A549 (cell line): ENCODE measurements around the gene SYAP1. TPM values are rescaled to one million over a fixed set of nuclear protein-coding genes. Genes with fewer than 3 reads are reported as not detected.

ENCODE experiments used
- ATAC-seq, 2 experiments: fragments of 200-7000 bp in 1 of 2; fragments of >200 bp in 1 of 2; cut with Nextera tagmentation in 1 of 2; cut with Tn5 transposase in 1 of 2; 3 replicates each; pipeline versions ENCODE4 v1.8.0 to v1.9.1; 2018 to 2020; ENCODE audit warnings: mild to moderate bottlenecking in 1 of 2, moderate library complexity in 1 of 2
- CTCF ChIA-PET: fragments of 300-600 bp; sonication (Branson Sonifier 250); formaldehyde crosslinking; extraction: SDS; loops from one replicate; lab custom pipeline; 2021; ENCODE audit warnings: antibody characterized with exemption, inconsistent platforms; lab: Yijun Ruan, JAX
- POLR2A ChIA-PET: fragments of 350-600 bp; formaldehyde crosslinking; extraction: SDS; loops from one replicate; lab custom pipeline; 2021; ENCODE audit warnings: antibody characterized with exemption, inconsistent platforms; lab: Yijun Ruan, JAX
- DNase-seq, 2 experiments: peaks; one replicate each; pipeline versions ENCODE4 v3.0.0 to v3.0.0-alpha.2; 2011 to 2016; ENCODE audit warnings: low read depth in 1 of 2, low spot score in 1 of 2
- FAIRE-seq: peaks from 2 replicates; lab custom pipeline; 2011; peaks lifted over from hg19 to GRCh38; lab: Jason Lieb, UNC
- H3K27ac ChIP-seq, 2 experiments: fragments of >200 bp; sonication (Bioruptor Twin); formaldehyde crosslinking; 3 replicates each; pipeline ENCODE4 v1.5.1; 2016 to 2017
- H3K4me1 ChIP-seq: fragments of >200 bp; sonication (Bioruptor Twin); formaldehyde crosslinking; 3 replicates; pipeline ENCODE4 v1.6.1; 2016
- H3K4me2 ChIP-seq: fragments of >200 bp; sonication (Bioruptor Twin); formaldehyde crosslinking; 3 replicates; pipeline ENCODE4 v1.6.1; 2016
- H3K4me3 ChIP-seq: fragments of >200 bp; sonication (Bioruptor Twin); formaldehyde crosslinking; 3 replicates; pipeline ENCODE4 v1.5.1; 2016
- H3K9me3 ChIP-seq: fragments of >200 bp; sonication (Bioruptor Twin); formaldehyde crosslinking; 3 replicates; pipeline ENCODE4 v1.6.1; 2016
- CBX8 ChIP-seq: fragments of 200-600 bp; sonication (generic); IDR thresholded peaks from 2 replicates; pipeline ENCODE4 v1.6.1; 2016
- CEBPB ChIP-seq, 2 experiments: fragments of >200 bp in 1 of 2; sonication (Bioruptor Twin) in 1 of 2; formaldehyde crosslinking in 1 of 2; IDR thresholded peaks; 2 replicates each; pipeline ENCODE4 v1.6.1; 2012 to 2016
- EHMT2 ChIP-seq: fragments of 200-600 bp; sonication (generic); IDR thresholded peaks from 2 replicates; pipeline ENCODE4 v1.6.1; 2016; ENCODE audit warnings: antibody characterized with exemption, low read depth, mild to moderate bottlenecking, moderate library complexity
- ESRRA ChIP-seq: fragments of 150-350 bp; IDR thresholded peaks from 2 replicates; pipeline ENCODE4 v1.6.1; 2014; ENCODE audit warnings: mild to moderate bottlenecking, low read length, borderline replicate concordance
- GATA3 ChIP-seq: IDR thresholded peaks from 2 replicates; pipeline ENCODE4 v1.6.1; 2012; ENCODE audit warnings: borderline replicate concordance
- HOXB5 ChIP-seq: fragments of 250-450 bp; sonication (Bioruptor Pico); IDR thresholded peaks from 2 replicates; pipeline ENCODE4 v1.5.0; 2020; ENCODE audit warnings: mild to moderate bottlenecking, moderate library complexity
- NFE2L2 ChIP-seq: fragments of 150-350 bp; conservative IDR thresholded peaks from 2 replicates; pipeline ENCODE4 v1.6.1; 2014; ENCODE audit warnings: low read length
- RCOR1 ChIP-seq: fragments of 150-350 bp; IDR thresholded peaks from 2 replicates; pipeline ENCODE4 v1.6.1; 2014; ENCODE audit warnings: antibody characterized with exemption, low read length, low read depth
- SREBF2 ChIP-seq: fragments of 450-650 bp; IDR thresholded peaks from 2 replicates; pipeline ENCODE4 v1.6.1; 2014; ENCODE audit warnings: mild to moderate bottlenecking, moderate library complexity
- TFCP2L1 ChIP-seq: fragments of 250-450 bp; sonication (Bioruptor Pico); IDR thresholded peaks from 2 replicates; pipeline ENCODE4 v1.5.0; 2021; ENCODE audit warnings: mild to moderate bottlenecking
- ZFP36 ChIP-seq: fragments of 450-650 bp; IDR thresholded peaks from 2 replicates; pipeline ENCODE4 v1.6.1; 2014; ENCODE audit warnings: borderline replicate concordance; ENCODE audit not compliant: partially characterized antibody
- ZNF302 ChIP-seq: fragments of 250-450 bp; sonication (Bioruptor Pico); IDR thresholded peaks from 2 replicates; pipeline ENCODE4 v1.9.0; 2021; ENCODE audit warnings: inconsistent platforms, mild to moderate bottlenecking, moderate library complexity
- ZSCAN20 ChIP-seq: fragments of 250-450 bp; sonication (Bioruptor Pico); IDR thresholded peaks from 2 replicates; pipeline ENCODE4 v1.8.0; 2022; ENCODE audit warnings: mild to moderate bottlenecking, moderate library complexity
- WGBS: methylation state at CpG from one replicate; pipeline ENCODE4 v1.1.6; 2017; ENCODE audit errors: missing lambda C conversion rate; 5-methylcytosine and 5-hydroxymethylcytosine counted together
- polyA plus RNA-seq, 4 experiments: library from polyadenylated mRNA; depleted of rRNA in 3 of 4; stranded (reverse); fragments of >200 nt; fragmentation: RNase III in 1 of 4; extraction: RNeasy Plus Mini Kit Qiagen cat#74134 plus additional on column Dnase treatment in 1 of 4; gene quantifications; 2 replicates in 3 of 4; 3 replicates in 1 of 4; pipeline ENCODE4 v1.2.3, GENCODE V29; 2011 to 2017
- TF ChIP-seq, protein P1 (sequence below): IDR thresholded peaks from 2 replicates; pipeline ENCODE4 v1.6.1; 2012; ENCODE audit warnings: low read depth, borderline replicate concordance
- TF ChIP-seq, protein P2 (sequence below): fragments of >200 bp; sonication (Bioruptor Twin); formaldehyde crosslinking; IDR thresholded peaks from 3 replicates; pipeline ENCODE4 v1.6.1; 2016
- TF ChIP-seq, protein P3 (sequence below): fragments of 200-600 bp; sonication (generic); IDR thresholded peaks from 2 replicates; pipeline ENCODE4 v1.6.1; 2016; ENCODE audit warnings: antibody characterized with exemption, mild to moderate bottlenecking, moderate library complexity
- TF ChIP-seq, protein P4 (sequence below): fragments of >200 bp; sonication (Bioruptor Twin); formaldehyde crosslinking; IDR thresholded peaks from 3 replicates; pipeline ENCODE4 v1.5.1; 2016
- TF ChIP-seq, protein P5 (sequence below): fragments of 150-350 bp; IDR thresholded peaks from 2 replicates; pipeline ENCODE4 v1.6.1; 2014; ENCODE audit warnings: low read depth, mild to moderate bottlenecking, low read length
- TF ChIP-seq, protein P6 (sequence below): IDR thresholded peaks from 2 replicates; pipeline ENCODE4 v1.6.1; 2012
- TF ChIP-seq, protein P7 (sequence below): fragments of 250-450 bp; sonication (Bioruptor Pico); IDR thresholded peaks from 2 replicates; pipeline ENCODE4 v1.5.0; 2020; ENCODE audit warnings: low read depth, mild to moderate bottlenecking, moderate library complexity

The SYAP1 gene
- polyA plus RNA-seq, 2 of the 4 experiments (the other 2 are of a cell fraction) = 18.9 to 20.9 TPM

DNA sequence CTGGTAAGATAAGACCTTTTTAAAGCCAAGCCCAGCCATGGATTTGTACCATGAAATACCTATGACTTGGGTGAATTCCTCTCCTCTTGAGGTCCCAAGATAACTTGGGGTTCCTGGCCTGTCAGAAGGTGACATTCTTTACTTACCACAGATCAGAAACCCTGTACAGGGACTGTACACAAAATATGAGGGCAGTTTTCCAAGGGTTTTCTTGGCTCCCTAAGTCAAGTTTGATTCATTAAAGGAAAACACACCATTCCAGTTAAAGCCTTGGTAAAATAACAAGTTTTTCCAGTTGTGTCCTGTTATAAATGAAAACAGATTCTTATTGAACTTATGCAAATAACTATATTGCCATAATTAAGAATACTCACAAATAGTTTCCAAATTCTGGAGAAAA is 8.2 kb downstream of the SYAP1 start (continued):
- TF ChIP-seq, protein P1, sequence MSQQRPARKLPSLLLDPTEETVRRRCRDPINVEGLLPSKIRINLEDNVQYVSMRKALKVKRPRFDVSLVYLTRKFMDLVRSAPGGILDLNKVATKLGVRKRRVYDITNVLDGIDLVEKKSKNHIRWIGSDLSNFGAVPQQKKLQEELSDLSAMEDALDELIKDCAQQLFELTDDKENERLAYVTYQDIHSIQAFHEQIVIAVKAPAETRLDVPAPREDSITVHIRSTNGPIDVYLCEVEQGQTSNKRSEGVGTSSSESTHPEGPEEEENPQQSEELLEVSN = no peak
- no peak for TF ChIP-seq NFE2L2
- TF ChIP-seq, protein P2, sequence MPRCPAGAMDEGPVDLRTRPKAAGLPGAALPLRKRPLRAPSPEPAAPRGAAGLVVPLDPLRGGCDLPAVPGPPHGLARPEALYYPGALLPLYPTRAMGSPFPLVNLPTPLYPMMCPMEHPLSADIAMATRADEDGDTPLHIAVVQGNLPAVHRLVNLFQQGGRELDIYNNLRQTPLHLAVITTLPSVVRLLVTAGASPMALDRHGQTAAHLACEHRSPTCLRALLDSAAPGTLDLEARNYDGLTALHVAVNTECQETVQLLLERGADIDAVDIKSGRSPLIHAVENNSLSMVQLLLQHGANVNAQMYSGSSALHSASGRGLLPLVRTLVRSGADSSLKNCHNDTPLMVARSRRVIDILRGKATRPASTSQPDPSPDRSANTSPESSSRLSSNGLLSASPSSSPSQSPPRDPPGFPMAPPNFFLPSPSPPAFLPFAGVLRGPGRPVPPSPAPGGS = no peak
- no peak for TF ChIP-seq TFCP2L1 (CRISPR knock-in tag)

DNA sequence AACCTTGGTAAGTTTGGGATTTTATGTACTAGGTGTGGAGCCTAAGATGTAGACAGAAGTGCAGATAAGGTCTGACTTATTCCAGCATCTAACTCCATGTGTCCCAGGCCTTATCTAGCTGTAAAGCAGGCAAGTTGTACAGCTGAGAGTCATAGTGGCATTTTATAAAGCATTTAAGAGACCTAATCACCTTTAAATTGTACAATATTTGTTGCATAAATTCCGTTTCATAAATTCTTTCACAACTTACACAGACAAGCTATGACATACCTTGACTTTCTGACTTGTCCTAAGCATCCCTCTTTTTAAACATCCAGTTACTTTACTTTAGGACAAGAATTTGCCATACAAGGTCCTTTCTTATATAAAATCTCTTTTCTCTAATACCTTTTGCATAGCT is 11.0 kb downstream of the SYAP1 start:
- no peak for ATAC-seq
- peak; percentile 63 for FAIRE-seq
- WGBS = 97% methylated on average over 1 of the region's 1 CpG
- H3K4me3 ChIP-seq = no peak overlapping the region
- ChIA-PET CTCF (no interaction called here), POLR2A (interaction anchor here (2.4 kb wide), 1 partner anchor 11 kb away, joined by 7 read pairs; the partner anchor contains the start of gene SYAP1)
- no peak overlapping the region for H3K27ac ChIP-seq
- peaks cover 15% of the 10 kb centered on the region for H3K4me1 ChIP-seq
- H3K9me3 ChIP-seq = no peaks in the 10 kb centered on the region
- no peak overlapping the region for H3K4me2 ChIP-seq
- no peak for DNase-seq
- TF ChIP-seq ZFP36 (no peak), SREBF2 (no peak)
- TF ChIP-seq, protein P3, sequence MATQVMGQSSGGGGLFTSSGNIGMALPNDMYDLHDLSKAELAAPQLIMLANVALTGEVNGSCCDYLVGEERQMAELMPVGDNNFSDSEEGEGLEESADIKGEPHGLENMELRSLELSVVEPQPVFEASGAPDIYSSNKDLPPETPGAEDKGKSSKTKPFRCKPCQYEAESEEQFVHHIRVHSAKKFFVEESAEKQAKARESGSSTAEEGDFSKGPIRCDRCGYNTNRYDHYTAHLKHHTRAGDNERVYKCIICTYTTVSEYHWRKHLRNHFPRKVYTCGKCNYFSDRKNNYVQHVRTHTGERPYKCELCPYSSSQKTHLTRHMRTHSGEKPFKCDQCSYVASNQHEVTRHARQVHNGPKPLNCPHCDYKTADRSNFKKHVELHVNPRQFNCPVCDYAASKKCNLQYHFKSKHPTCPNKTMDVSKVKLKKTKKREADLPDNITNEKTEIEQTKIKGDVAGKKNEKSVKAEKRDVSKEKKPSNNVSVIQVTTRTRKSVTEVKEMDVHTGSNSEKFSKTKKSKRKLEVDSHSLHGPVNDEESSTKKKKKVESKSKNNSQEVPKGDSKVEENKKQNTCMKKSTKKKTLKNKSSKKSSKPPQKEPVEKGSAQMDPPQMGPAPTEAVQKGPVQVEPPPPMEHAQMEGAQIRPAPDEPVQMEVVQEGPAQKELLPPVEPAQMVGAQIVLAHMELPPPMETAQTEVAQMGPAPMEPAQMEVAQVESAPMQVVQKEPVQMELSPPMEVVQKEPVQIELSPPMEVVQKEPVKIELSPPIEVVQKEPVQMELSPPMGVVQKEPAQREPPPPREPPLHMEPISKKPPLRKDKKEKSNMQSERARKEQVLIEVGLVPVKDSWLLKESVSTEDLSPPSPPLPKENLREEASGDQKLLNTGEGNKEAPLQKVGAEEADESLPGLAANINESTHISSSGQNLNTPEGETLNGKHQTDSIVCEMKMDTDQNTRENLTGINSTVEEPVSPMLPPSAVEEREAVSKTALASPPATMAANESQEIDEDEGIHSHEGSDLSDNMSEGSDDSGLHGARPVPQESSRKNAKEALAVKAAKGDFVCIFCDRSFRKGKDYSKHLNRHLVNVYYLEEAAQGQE = no peak
- TF ChIP-seq, protein P4, sequence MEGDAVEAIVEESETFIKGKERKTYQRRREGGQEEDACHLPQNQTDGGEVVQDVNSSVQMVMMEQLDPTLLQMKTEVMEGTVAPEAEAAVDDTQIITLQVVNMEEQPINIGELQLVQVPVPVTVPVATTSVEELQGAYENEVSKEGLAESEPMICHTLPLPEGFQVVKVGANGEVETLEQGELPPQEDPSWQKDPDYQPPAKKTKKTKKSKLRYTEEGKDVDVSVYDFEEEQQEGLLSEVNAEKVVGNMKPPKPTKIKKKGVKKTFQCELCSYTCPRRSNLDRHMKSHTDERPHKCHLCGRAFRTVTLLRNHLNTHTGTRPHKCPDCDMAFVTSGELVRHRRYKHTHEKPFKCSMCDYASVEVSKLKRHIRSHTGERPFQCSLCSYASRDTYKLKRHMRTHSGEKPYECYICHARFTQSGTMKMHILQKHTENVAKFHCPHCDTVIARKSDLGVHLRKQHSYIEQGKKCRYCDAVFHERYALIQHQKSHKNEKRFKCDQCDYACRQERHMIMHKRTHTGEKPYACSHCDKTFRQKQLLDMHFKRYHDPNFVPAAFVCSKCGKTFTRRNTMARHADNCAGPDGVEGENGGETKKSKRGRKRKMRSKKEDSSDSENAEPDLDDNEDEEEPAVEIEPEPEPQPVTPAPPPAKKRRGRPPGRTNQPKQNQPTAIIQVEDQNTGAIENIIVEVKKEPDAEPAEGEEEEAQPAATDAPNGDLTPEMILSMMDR = no peak

DNA sequence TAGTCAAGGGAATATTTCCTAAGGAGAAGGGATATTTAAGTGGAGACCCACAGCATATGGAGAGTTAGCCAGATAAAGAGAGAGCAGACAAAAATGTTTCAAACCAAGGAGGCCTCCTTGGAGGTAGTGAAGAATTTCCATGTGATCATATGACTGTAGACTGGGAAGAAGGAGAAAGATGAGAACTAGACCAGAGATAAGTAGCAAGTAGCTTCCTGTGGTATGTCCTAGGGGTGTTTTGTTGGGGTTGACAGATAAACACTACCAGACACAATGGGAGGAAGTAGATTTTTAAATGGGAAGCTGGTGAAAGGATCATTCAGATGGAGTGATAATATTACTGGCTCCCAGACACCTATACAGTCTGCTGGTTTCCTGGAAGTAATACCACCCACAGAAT is 13.6 kb downstream of the SYAP1 start:
- POLR2A ChIA-PET = interaction anchor here (0.8 kb wide), 1 partner anchor 14 kb away, joined by 3 read pairs; the partner anchor contains the start of gene SYAP1
- H3K27ac ChIP-seq = no peak overlapping the region
- TF ChIP-seq TFCP2L1 (CRISPR knock-in tag) (no peak), GATA3 (no peak), CBX8 (no peak), ZSCAN20 (CRISPR knock-in tag) (no peak), ZNF302 (CRISPR knock-in tag) (no peak), EHMT2 (no peak), HOXB5 (CRISPR knock-in tag) (no peak), NFE2L2 (no peak), ESRRA (no peak), RCOR1 (no peak), CEBPB (IDR thresholded peaks at IDR 0.05) (no peak)
- TF ChIP-seq, protein P4 = no peak
- TF ChIP-seq, protein P5, sequence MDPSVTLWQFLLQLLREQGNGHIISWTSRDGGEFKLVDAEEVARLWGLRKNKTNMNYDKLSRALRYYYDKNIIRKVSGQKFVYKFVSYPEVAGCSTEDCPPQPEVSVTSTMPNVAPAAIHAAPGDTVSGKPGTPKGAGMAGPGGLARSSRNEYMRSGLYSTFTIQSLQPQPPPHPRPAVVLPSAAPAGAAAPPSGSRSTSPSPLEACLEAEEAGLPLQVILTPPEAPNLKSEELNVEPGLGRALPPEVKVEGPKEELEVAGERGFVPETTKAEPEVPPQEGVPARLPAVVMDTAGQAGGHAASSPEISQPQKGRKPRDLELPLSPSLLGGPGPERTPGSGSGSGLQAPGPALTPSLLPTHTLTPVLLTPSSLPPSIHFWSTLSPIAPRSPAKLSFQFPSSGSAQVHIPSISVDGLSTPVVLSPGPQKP = no peak
- TF ChIP-seq, protein P6, sequence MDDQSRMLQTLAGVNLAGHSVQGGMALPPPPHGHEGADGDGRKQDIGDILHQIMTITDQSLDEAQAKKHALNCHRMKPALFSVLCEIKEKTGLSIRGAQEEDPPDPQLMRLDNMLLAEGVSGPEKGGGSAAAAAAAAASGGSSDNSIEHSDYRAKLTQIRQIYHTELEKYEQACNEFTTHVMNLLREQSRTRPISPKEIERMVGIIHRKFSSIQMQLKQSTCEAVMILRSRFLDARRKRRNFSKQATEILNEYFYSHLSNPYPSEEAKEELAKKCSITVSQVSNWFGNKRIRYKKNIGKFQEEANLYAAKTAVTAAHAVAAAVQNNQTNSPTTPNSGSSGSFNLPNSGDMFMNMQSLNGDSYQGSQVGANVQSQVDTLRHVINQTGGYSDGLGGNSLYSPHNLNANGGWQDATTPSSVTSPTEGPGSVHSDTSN = no peak
- TF ChIP-seq, protein P1 = no peak
- TF ChIP-seq, protein P7, sequence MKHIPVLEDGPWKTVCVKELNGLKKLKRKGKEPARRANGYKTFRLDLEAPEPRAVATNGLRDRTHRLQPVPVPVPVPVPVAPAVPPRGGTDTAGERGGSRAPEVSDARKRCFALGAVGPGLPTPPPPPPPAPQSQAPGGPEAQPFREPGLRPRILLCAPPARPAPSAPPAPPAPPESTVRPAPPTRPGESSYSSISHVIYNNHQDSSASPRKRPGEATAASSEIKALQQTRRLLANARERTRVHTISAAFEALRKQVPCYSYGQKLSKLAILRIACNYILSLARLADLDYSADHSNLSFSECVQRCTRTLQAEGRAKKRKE (CRISPR knock-in tag) = no peak

More for the DNA sequence above, 13.6 kb downstream of the SYAP1 start:
- FAIRE-seq (no peak), ATAC-seq (no peak; a peak in 2 of 6 replicates), DNase-seq (no peak)
- Histone ChIP-seq H3K4me3 (no peak overlapping the region), H3K9me3 (no peaks in the 10 kb centered on the region), H3K4me1 (no peaks in the 10 kb centered on the region), H3K4me2 (no peak overlapping the region)
- CTCF ChIA-PET = no interaction called here
